Measurements from ENCODE around the gene CRLF1.

Gene CRLF1

GRCh38 chr19:18637673-18638630 lies 31.4 kb upstream of the CRLF1 start:
- DNase-seq (ENCODE audit: insufficient read length, low spot score) (no peak), FAIRE-seq (peak; percentile 74)
- TF ChIP-seq SPI1 (IDR thresholded peaks at IDR 0.05; ENCODE audit: low read depth, low read length) (no peak), POLR2A (IDR thresholded peaks at IDR 0.05; ENCODE audit: low read depth, low read length) (no peak), POU2F2 (IDR thresholded peaks at IDR 0.05; ENCODE audit: low read depth, low read length) (no peak), PAX5 (IDR thresholded peaks at IDR 0.05; ENCODE audit: insufficient read depth, low read length, severe bottlenecking) (no peak), POLR2AphosphoS5 (IDR thresholded peaks at IDR 0.05; ENCODE audit: low read depth, low read length) (no peak), TAF1 (IDR thresholded peaks at IDR 0.05; ENCODE audit: low read depth, low read length) (no peak)

- DNase-seq (ENCODE audit: insufficient read length, low spot score) (no peak), FAIRE-seq (no peak)
- TF ChIP-seq TAF1 (IDR thresholded peaks at IDR 0.05; ENCODE audit: low read depth, low read length) (peak; percentile 53; the same call in 1 of the 2 replicates), PAX5 (IDR thresholded peaks at IDR 0.05; ENCODE audit: insufficient read depth, low read length, severe bottlenecking) (no peak)
These were observed 30.5 kb upstream of the CRLF1 start, which contains the start of gene KLHL26 for GRCh38 chr19:18636969-18637629. TSS of gene KLHL26 (plus strand) at chr19:18637028. CDS start at chr19:18637055, 27 bp downstream.

GRCh38 chr19:18636183-18636968 lies 29.8 kb upstream of the CRLF1 start:
- FAIRE-seq = peak; percentile 97
- peak; percentile 96 for DNase-seq (ENCODE audit: insufficient read length, low spot score)
- TF ChIP-seq POU2F2 (IDR thresholded peaks at IDR 0.05; ENCODE audit: low read depth, low read length) = no peak
- no peak for TF ChIP-seq TAF1 (IDR thresholded peaks at IDR 0.05; ENCODE audit: low read depth, low read length)
- TF ChIP-seq POLR2A (IDR thresholded peaks at IDR 0.05; ENCODE audit: low read depth, low read length) = no peak
- TF ChIP-seq POLR2AphosphoS5 (IDR thresholded peaks at IDR 0.05; ENCODE audit: low read depth, low read length) = no peak
- no peak for TF ChIP-seq SPI1 (IDR thresholded peaks at IDR 0.05; ENCODE audit: low read depth, low read length)
- TF ChIP-seq PAX5 (IDR thresholded peaks at IDR 0.05; ENCODE audit: insufficient read depth, low read length, severe bottlenecking) = no peak

GRCh38 chr19:18635831-18636182 lies 29.2 kb upstream of the CRLF1 start:
- DNase-seq (ENCODE audit: insufficient read length, low spot score) (no peak), FAIRE-seq (no peak)
- TF ChIP-seq PAX5 (IDR thresholded peaks at IDR 0.05; ENCODE audit: insufficient read depth, low read length, severe bottlenecking) = no peak
- TF ChIP-seq POLR2A (IDR thresholded peaks at IDR 0.05; ENCODE audit: low read depth, low read length) = no peak
- no peak for TF ChIP-seq POLR2AphosphoS5 (IDR thresholded peaks at IDR 0.05; ENCODE audit: low read depth, low read length)
- no peak for TF ChIP-seq SPI1 (IDR thresholded peaks at IDR 0.05; ENCODE audit: low read depth, low read length)

GRCh38 chr19:18634612-18635297 lies 28.2 kb upstream of the CRLF1 start:
- no peak for TF ChIP-seq POLR2A (IDR thresholded peaks at IDR 0.05; ENCODE audit: low read depth, low read length)
- TF ChIP-seq PAX5 (IDR thresholded peaks at IDR 0.05; ENCODE audit: insufficient read depth, low read length, severe bottlenecking) = no peak
- no peak for TF ChIP-seq POU2F2 (IDR thresholded peaks at IDR 0.05; ENCODE audit: low read depth, low read length)
- no peak for TF ChIP-seq POLR2AphosphoS5 (IDR thresholded peaks at IDR 0.05; ENCODE audit: low read depth, low read length)
- no peak for TF ChIP-seq TAF1 (IDR thresholded peaks at IDR 0.05; ENCODE audit: low read depth, low read length)
- TF ChIP-seq SPI1 (IDR thresholded peaks at IDR 0.05; ENCODE audit: low read depth, low read length) = no peak
- FAIRE-seq (no peak), DNase-seq (ENCODE audit: insufficient read length, low spot score) (no peak)

GRCh38 chr19:18633321-18633720 lies 26.7 kb upstream of the CRLF1 start:
- FAIRE-seq = no peak
- no peak for DNase-seq (ENCODE audit: insufficient read length, low spot score)
- TF ChIP-seq SPI1 (IDR thresholded peaks at IDR 0.05; ENCODE audit: low read depth, low read length) = no peak
- TF ChIP-seq POLR2AphosphoS5 (IDR thresholded peaks at IDR 0.05; ENCODE audit: low read depth, low read length) = no peak
- no peak for TF ChIP-seq POLR2A (IDR thresholded peaks at IDR 0.05; ENCODE audit: low read depth, low read length)
- no peak for TF ChIP-seq TAF1 (IDR thresholded peaks at IDR 0.05; ENCODE audit: low read depth, low read length)
- TF ChIP-seq PAX5 (IDR thresholded peaks at IDR 0.05; ENCODE audit: insufficient read depth, low read length, severe bottlenecking) = no peak
- TF ChIP-seq POU2F2 (IDR thresholded peaks at IDR 0.05; ENCODE audit: low read depth, low read length) = no peak

- TF ChIP-seq POLR2A (IDR thresholded peaks at IDR 0.05; ENCODE audit: low read depth, low read length) = no peak
- no peak for TF ChIP-seq POLR2AphosphoS5 (IDR thresholded peaks at IDR 0.05; ENCODE audit: low read depth, low read length)
- no peak for TF ChIP-seq SPI1 (IDR thresholded peaks at IDR 0.05; ENCODE audit: low read depth, low read length)
- TF ChIP-seq POU2F2 (IDR thresholded peaks at IDR 0.05; ENCODE audit: low read depth, low read length) = no peak
- no peak for TF ChIP-seq PAX5 (IDR thresholded peaks at IDR 0.05; ENCODE audit: insufficient read depth, low read length, severe bottlenecking)
- TF ChIP-seq TAF1 (IDR thresholded peaks at IDR 0.05; ENCODE audit: low read depth, low read length) = no peak
- DNase-seq (ENCODE audit: insufficient read length, low spot score) (no peak), FAIRE-seq (no peak)
These were observed 22.8 kb upstream of the CRLF1 start for GRCh38 chr19:18629166-18630088.

- FAIRE-seq (no peak), DNase-seq (ENCODE audit: insufficient read length, low spot score) (no peak)
- TF ChIP-seq TAF1 (IDR thresholded peaks at IDR 0.05; ENCODE audit: low read depth, low read length) = no peak
These were observed 20.3 kb upstream of the CRLF1 start for GRCh38 chr19:18626906-18627305.

All from GM12891 (cell line).